GM18907 (cell line): ENCODE results near the gene GGT1.
"Not testable (repeated sequence)": the region's sequence is repeated elsewhere in the genome, so short reads cannot be mapped to it uniquely, and the experiment has no call there.

Experiments used
- ATAC-seq: cut with Tn5 transposase; IDR thresholded peaks from one replicate; pipeline ENCODE4 v1.9.1; 2021; ENCODE audit warnings: mild to moderate bottlenecking, moderate library complexity; ENCODE audit not compliant: unreplicated experiment

Gene GGT1

DNA sequence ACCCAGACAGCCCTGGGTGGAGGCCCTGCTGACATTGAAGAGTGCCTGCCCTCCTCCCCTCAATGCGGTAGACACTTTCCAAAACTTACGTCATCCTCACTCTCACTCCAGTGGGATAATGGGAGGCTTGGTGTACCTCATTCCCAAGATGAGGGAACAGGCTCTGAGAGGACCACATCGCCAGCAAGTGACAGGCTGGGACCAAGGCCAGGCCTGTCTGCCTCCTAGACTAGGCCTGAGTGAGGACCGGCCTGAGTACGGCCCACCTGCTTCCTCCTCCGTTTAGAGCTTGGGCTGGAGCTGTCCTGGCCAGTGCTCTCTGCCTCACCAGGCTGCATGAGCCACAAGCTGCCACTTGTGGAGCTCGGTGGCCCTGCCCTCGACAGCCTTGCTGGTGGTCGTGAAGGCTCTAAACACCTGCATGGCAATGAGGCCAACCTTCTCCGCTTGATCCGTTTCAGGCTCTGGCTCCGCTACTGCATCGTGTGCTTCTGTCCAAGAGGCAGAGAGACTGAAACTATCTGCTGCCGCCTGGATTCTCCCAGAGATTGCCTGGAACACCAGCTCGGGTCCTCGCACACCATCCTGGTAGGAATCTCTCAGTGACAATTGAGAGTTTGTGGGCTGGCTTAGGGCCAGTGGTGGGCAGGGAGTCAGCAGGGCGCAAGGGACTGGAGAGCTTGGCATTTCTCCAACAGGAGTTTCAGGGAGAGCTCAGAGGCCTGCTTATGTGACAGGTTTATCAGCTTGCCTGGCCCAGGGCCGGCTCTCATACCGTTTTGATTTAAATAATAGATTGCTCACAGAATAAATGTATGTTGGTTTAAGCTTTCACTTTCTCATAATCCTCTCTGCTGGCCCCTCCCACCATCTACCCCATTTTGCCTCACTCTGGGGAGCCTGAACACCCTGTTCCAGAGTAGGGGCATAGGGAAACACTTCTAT lies 19.5 kb upstream of the GGT1 start:
- no peak for ATAC-seq

DNA sequence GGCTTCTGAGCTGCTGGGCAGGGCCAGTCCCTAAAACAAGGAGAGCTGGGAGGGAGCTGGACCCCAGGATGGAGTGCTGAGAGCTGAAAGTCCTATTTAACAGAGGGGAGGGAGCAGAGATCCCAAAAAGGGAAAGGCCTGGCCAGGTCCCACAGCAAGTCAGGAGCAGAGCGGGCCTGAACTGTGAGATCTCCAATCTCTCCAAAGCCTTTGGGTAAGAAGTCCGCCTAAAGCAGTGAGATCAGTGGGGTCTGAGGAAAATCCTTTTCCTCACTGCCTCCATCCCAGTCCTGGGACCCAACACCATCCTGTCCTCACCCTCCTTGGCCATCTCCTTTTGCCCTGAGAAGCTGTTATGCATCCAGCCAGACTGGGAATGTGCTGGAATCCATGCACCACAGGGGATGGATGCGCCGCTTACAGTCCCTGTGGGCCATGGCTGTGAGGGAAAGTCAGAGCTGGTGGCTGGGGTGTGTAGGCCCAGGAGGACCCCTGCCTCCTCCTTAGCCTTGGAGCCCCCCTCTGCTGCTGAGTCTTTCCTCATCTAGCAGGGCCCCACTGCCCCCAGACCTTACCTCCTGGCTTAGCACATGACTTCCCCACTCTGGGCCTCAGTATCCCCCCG lies 18.7 kb upstream of the GGT1 start:
- no peak for ATAC-seq

DNA sequence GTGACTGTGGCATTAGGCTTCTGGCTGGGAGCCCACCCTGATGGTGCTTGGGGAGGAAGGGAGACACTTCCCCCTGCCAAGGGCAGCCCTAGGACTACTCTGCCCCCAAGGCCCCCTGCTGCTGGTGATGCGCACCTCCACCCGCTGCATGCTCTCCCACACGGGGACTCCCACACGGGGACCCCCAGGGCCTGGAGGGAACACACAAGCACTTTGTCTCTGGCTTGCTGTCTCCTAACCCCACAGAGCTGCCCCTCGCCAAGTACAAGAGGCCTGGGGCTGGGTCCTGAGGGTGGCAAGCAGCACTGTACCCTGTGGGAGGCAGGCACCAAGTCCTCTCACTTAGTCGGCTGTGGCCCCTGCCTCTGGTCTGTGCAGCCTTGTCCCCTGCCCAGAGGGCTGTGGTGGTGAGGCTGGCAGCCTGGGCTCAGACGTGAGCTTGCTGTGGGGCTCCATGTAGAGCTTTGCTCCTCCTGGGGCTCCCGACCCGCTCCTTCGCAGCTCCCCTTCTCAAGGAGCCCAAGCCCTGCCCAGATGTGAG lies 18.1 kb upstream of the GGT1 start:
- ATAC-seq, result no peak

DNA sequence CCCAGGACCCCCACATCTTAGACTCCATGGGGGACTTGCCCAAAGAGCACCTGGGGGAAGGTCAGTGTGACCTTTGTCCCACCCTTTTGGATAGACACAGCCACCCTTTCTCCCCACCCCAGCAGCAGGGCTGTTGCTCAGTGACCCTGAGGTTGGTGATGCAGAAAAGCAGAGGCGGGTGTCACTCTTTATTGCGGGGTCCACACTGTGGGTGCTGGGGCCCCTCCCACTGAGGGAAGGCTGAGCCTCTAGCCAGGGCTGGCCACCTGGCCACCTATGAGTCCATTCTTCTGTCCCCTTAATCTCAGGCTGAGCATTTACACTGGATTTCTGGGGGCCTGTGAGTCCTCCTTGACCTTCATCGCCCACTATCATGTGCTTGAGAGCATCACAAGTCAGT lies 17.5 kb upstream of the GGT1 start:
- no peak for ATAC-seq

DNA sequence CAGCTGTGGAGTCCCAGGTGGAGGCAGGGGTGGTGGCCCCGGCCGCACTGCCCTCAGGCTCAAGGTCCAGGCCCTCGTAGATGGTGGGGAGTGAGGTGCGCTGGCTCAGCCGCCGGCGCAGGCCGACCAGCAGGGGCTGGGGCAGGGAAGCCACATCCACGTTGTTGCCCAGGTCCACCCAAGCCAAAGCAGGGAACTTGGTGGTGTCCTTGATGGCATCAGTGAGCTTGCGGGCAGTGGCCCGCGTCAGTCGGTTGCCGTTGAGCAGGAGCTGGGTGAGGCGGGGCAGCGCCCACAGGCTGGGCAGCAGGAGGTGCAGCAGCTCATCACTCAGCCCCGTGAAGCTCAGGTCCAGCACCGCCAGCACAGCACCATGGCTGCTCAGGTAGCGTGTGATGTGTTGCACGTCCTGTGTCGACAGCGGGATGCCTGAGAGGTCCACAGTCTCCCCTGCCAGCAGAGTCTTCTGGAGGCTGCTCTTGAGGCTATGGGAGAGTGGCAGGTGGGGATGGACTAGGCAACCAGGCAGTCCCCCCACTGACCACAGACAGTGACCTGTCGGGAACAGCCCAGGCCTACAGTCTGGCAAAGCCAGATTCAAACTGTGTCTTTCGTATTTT lies 17.0 kb upstream of the GGT1 start:
- no peak for ATAC-seq

DNA sequence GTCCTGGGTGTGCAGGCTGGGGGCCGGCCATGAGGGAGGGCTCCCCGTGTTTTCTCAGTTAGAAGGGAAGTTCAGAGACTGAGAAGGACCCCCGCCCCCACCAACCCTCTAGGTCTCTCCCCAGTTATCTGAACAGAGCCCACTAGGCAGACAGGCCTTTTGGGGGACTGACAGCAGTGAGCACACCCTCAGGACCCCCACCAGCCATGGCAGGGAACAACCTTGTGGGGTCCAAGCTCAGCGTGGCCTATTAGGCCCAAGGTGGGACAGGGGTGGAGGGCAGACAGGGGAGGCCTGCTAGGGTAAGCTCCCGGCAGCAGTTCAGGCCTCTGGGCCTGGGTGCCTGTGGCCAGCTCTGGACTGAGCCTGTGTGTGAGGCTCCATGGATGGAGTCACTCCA lies 15.7 kb upstream of the GGT1 start:
- ATAC-seq, result no peak

DNA sequence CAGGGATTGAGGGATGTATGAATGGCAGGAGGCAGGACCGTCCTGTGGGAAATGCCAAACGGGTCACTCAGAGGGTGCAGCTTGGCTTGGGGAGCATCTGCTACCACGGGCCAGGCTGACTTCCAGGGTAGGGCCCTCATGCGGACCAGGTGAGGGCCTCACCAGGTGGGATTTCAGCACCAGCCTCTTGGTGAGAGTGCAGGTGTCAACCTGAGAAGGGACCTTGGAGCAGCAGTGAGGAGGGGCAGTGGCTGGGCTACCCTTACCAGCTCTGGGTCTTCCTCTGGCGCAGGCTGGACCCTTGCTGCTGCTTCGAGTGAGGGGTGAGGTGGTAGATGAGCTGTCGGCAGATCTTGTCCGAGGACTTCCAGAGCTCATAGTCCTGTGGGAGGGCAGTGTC lies 15.0 kb upstream of the GGT1 start:
- ATAC-seq, result no peak

DNA sequence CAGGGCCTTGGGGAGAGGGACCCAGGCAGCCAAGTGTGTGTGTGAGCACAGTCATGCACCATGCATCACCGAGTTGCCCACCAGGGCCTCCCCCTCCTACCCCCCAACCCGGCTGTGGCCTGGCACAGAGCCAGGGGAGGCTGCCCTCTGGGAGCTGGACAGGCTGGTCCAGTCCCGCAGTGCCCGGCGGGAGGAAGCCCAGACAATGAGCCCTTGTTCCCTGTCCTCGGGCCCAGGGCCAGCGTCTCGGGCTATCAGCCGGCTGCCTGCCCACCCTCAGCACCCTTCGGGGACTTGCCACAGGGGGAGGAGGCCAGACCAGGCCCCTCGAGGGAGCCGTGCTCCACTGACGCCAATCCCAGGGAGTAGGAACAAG lies 14.6 kb upstream of the GGT1 start:
- no peak for ATAC-seq

DNA sequence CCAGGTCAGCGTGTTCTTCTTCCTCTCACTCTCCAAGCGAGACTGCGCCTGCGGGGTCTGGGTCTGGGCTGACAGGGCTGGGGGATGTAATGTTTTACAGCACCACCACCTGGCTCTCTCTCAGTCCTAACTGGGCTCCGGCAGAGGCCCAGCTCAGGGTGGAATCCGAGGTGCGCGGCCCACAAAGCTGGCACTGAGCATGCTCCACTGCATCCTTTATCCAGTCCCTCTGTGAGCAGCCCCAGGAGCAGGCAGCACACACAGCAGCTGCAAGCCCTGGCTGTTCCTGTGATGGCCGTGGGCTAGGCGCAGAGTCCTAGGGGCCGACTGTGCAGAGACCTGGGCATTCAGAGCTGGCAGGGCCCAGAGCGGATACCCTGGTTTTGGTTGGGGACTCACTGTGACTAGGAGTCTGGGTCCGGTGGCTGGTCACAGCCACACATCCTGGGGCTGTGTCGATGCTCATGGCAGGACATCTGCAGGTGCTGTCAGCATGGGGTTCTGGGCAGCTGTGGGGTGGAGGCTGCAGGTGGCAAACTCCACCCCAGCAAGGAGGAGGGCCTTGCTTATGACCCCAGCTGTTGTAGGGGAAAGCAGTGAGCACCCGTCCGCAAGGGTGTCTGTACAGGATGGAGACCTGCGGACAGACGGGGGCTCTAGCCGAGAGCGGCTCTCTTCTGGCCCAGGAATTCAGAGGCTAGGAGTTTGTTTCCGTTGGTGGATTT lies 14.1 kb upstream of the GGT1 start:
- no peak for ATAC-seq

DNA sequence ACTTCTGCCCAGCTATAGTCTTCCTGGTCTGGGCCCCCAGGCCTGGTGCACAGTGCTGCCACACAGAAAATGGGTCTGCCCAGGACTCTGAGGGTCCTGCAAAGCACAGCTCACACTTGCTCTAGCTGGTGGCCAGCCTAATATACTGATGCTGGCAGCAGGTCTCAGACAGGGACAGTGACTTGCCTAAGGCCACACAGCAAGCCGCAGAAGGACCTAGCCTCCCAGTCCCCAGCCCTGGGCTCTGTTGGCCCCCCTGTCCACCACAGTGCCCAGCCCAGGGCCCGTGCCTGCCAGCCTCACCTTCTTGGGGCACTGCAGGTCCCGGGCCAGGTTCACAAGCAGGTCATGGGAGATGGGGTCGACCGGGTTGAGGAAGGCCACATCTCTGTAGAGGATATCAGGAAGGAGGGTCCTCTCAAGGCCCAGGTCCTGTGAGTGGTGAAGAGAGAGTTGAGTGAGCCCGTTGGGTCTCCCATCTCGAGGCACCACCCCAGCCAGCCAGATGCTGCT lies 13.4 kb upstream of the GGT1 start:
- no peak for ATAC-seq

DNA sequence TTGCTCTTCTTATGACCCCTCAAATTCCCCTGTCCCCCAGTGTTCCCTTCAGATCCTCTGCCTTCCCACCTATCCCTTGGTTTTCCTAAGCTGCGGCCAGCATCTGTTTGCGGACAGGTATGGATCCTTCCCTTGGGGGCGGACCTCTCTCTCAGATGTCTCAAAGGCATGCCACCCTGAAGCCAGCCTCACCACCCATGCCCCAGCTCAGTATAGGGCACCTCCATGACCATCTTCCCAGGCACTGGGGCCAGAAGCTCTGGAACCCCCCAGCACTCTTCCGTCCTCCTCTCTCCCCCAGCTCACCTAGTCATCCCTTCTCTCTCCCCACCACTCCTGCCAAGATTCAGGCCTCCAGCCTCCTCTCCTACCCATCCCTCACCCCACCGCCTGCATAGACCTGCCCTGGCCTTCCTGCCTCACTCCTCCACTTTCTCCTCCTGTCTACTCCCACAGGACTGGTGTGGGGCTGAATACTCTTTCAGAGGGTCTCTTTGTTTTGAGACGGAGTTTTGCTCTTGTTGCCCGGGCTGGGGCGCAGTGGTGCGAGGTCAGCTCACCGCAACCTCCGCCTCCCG lies 12.3 kb upstream of the GGT1 start:
- ATAC-seq, result no peak

DNA sequence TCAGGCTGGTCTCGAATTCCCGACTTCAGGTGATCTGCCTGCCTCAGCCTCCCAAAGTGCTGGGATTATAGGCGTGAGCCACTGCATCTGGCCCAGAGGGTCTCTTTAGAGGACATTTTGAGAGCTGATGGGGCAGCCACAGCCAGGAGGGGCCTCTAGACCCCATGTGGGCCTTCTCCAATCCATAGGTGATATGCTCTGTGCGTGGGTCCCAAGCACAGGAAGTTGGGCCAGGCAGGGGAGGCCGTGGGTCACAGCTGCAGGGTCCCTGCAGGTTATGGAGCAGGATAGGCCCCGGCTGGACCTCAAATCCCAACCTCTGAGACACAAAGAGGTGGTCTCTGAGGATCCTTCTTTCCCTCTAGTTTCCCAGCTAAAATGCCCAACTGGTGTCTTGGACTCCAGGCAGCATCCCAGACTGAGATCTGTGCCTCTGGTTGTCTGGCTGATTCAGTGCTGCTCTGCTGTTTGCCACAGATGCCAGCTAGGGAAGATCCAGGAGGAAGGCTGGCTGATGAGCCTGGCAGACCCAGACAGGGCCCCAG lies 11.6 kb upstream of the GGT1 start:
- ATAC-seq, result no peak

DNA sequence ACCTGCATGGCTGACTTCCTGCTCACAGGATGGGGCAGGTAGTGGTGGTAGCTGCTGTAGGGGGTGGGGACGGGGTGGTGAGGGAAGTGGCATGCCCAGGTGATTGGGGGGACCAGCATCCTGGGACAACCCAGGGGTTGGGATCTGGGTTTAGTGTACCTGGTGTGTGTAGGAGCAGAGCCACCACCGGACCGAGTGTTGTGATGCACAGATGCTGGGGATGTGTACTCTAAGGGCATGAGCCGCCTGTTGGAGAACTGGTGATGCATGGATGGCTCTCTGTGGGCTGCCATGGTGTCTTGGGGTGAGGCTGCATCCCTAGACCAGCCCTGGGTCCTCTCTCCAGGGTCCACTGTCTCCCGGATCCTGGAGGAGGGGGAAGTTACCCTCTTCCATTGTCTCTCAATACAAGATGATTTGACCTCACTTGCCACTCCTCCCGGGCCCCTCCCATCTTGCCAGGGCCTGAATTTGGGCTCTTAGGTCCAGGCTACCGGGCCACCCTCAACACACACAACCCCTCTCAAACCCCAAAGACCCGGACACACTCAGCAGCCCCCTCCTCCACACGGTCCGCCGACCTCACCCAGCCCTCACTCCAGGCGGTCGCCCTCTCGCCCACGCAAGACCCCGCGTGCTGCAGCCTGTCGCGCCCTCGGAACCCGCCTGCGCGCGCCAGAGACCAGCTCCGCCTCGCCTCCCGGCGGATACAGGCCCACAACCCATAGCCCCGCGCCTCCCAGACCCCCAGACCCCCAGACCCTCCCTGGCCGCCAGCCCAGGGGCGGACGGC lies 10.7 kb upstream of the GGT1 start:
- ATAC-seq, result no peak

DNA sequence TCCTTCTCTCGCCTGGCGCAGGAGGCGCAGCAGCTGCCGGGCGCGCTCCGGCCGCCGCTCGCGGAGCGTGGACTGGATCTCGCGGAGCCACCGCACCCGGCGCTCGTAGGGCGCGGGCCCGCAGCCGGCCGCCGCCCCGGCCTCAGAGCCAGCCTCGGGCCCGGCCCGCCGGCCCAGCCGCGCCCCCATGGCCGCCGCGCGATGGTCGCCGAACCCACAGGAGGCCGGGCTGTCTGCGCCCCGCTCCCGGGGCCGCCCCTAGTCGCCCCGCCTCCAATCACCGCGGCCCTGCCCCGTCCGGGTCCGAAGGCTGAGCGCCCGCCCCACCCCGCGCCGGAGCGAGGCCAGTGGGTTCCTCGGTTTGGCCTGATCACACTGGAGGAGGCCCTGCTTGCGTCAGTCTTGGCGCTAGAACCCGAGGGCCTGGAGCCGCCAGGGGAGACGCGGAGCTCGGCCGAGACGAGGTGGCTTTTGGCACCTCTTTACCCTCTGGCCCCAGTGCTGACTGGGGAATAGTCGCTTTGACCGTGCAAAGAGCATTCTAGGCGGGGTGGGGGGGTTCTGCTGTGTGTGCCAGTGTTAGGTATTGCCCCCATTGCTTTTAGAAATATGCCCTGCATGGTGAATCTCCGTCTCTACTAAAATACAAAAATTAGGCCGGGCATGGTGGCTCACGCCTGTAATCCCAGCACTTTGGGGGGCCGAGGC lies 10.0 kb upstream of the GGT1 start, which contains the start of gene LRRC75B:
TSS of gene LRRC75B (minus strand) at position 223 of the 708 bp plus-strand sequence. CDS start at position 189, 34 bp downstream.
- ATAC-seq, result peak; percentile 76

DNA sequence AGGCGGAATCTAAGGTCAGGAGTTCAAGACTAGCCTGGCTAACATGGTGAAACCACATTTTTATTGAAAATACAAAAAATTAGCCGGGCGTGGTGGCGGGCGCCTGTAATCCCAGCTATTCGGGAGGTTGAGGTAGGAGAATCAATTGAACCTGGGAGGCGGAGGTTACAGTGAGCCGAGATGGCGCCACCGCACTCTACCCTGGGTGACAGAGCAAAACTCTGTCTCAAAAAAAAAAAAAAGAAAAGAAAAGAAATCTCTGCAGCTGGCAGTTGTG lies 9.5 kb upstream of the GGT1 start:
- not testable (repeated sequence) for ATAC-seq

DNA sequence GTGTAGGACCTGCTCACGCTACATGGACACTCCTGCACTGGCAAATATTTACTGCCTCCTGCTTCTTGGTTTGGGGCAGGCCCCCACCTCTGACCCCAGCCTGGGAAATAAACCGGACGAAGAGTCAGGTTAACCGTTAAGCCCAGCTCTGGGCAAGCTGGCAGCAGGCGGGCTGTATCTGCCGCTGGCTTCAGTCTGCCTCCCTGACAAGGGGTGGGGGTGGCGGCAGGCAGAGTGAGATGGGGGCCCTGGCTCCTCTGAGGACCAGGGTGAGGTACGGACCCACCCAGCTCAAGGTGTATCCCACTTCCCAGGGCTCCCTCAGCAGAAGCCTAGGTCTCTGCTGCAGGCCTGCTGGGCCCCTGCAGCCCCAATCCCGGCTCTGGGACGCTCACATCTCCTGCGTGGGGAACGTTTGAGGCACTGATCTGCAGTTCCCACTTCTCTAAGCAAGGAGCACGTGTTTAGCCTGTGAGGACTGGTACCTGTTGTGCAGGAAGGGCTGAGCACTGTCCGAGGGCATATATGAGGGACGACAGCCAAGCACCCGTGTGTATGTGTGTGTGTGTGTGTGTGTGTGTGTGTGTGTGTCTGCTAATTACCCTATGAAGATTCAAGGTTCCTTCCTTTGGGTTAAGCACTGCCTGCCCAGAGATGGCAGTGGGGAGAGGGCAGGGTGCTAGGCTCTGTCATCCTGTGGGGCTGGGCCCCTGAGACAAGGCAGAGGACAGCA lies 9.0 kb upstream of the GGT1 start:
- ATAC-seq, result no peak

DNA sequence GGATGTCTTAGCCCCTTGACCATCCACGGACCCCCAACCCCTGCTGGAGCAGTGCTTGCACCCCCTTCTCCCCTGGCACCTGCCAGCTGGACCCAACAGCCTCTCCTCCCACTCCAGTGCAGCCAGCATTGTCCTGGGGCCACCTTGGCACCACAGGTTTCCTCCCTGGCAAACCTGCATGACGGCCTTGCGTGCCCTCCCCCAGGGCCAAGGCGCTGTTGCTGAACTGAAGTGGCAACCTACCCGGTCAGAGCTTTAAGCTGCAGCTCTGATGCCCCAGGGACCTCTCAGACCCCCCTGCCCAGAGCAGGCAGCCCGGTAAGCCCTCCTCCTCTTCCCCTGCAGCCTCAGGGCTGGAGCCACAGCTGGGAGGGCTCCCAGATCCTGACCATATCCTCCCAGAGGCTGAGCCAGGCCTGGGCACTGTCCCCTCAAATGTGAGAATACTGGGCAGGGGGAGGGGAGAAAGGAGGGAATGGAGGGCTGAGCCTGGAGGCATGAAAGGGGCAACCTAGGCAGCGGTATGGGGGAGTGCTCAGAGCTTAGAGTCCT lies 8.3 kb upstream of the GGT1 start:
- no peak for ATAC-seq

DNA sequence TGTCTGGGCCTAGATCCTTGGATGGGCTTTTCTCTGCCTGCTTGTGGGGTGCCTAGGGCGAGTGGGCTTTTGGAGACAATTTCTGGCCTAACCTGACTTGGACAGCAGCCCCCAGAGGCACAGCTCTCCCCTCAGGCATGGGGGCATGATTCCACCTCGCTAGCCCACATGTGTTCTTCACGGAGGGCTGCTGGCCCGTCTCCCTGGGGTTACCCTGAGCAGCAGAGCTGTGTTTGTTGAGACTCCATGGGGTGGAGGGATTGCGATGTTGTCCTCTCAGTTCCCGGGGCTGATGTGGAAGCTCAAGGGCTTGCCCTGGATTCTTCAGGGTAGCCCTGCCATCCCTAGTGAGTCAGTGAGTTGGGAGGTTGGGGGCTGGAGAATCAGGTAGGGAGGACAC lies 7.8 kb upstream of the GGT1 start:
- ATAC-seq, result no peak
